Measurements from ENCODE around the gene C12orf75.
"Not testable (repeated sequence)": the region's sequence is repeated elsewhere in the genome, so short reads cannot be mapped to it uniquely, and the experiment has no call there.

GRCh38 chr12:105302986-105303385, 27.5 kb upstream of the C12orf75 start:
- TF ChIP-seq, protein P1, sequence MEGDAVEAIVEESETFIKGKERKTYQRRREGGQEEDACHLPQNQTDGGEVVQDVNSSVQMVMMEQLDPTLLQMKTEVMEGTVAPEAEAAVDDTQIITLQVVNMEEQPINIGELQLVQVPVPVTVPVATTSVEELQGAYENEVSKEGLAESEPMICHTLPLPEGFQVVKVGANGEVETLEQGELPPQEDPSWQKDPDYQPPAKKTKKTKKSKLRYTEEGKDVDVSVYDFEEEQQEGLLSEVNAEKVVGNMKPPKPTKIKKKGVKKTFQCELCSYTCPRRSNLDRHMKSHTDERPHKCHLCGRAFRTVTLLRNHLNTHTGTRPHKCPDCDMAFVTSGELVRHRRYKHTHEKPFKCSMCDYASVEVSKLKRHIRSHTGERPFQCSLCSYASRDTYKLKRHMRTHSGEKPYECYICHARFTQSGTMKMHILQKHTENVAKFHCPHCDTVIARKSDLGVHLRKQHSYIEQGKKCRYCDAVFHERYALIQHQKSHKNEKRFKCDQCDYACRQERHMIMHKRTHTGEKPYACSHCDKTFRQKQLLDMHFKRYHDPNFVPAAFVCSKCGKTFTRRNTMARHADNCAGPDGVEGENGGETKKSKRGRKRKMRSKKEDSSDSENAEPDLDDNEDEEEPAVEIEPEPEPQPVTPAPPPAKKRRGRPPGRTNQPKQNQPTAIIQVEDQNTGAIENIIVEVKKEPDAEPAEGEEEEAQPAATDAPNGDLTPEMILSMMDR (conservative IDR thresholded peaks at IDR 0.05; ENCODE audit: low read depth, low read length) = not testable (repeated sequence)
- TF ChIP-seq EZH2 (IDR thresholded peaks at IDR 0.05; ENCODE audit: borderline replicate concordance, low read depth, low read length, poor library complexity, severe bottlenecking) = not testable (repeated sequence)

All from A673 (cell line).